HG03442 (cell line): ENCODE measurements around the gene EDN2.

ENCODE experiments used
- ATAC-seq: cut with Tn5 transposase; IDR thresholded peaks from one replicate; pipeline ENCODE4 v1.9.1; 2021; ENCODE audit warnings: mild to moderate bottlenecking, moderate library complexity; ENCODE audit not compliant: unreplicated experiment

EDN2 gene

GRCh38 chr1:41500378-41500777 lies 15.9 kb upstream of the EDN2 start:
- ATAC-seq, result no peak

GRCh38 chr1:41499591-41499990 lies 15.1 kb upstream of the EDN2 start:
- ATAC-seq, result no peak

GRCh38 chr1:41498804-41499203 lies 14.3 kb upstream of the EDN2 start:
- no peak for ATAC-seq

- ATAC-seq, result no peak
Measured at GRCh38 chr1:41498391-41498790, 13.9 kb upstream of the EDN2 start.

- no peak for ATAC-seq
Measured at GRCh38 chr1:41497461-41498030, 13.1 kb upstream of the EDN2 start.

GRCh38 chr1:41497056-41497440 lies 12.6 kb upstream of the EDN2 start:
- no peak for ATAC-seq

- ATAC-seq, result no peak
Measured at GRCh38 chr1:41496080-41497055, 11.9 kb upstream of the EDN2 start.

GRCh38 chr1:41495210-41495948 lies 10.9 kb upstream of the EDN2 start:
- ATAC-seq, result no peak

GRCh38 chr1:41494351-41495209 lies 10.1 kb upstream of the EDN2 start:
- no peak for ATAC-seq

- ATAC-seq, result no peak
Measured at GRCh38 chr1:41493626-41494350, 9.3 kb upstream of the EDN2 start.

- ATAC-seq, result no peak
Measured at GRCh38 chr1:41493117-41493536, 8.6 kb upstream of the EDN2 start.

- ATAC-seq, result no peak
Measured at GRCh38 chr1:41492341-41492848, 7.9 kb upstream of the EDN2 start.

- no peak for ATAC-seq
Measured at GRCh38 chr1:41490911-41491310, 6.4 kb upstream of the EDN2 start.

- no peak for ATAC-seq
Measured at GRCh38 chr1:41489561-41489960, 5.1 kb upstream of the EDN2 start.

- no peak for ATAC-seq
Measured at GRCh38 chr1:41488040-41488951, 3.8 kb upstream of the EDN2 start.

GRCh38 chr1:41487126-41488039 lies 2.9 kb upstream of the EDN2 start:
- ATAC-seq, result peak; percentile 51

GRCh38 chr1:41486371-41487125 lies 2.1 kb upstream of the EDN2 start:
- no peak for ATAC-seq
